G401 (cell line): ENCODE results near the gene ATP2B1. TPM values are rescaled to one million over a fixed set of nuclear protein-coding genes. Genes with fewer than 3 reads are reported as not detected.
"Not testable (repeated sequence)": the region's sequence is repeated elsewhere in the genome, so short reads cannot be mapped to it uniquely, and the experiment has no call there.

Experiments used
- DNase-seq: peaks from one replicate; pipeline ENCODE4 v3.0.0-alpha.2; 2015; ENCODE audit warnings: low spot score
- in situ Hi-C: cut with HindIII; loops from 2 replicates; pipeline ENCODE4 v1.10.0; 2016; ENCODE audit warnings: low sequenced_read_pairs, mixed read lengths
- total RNA-seq: library from RNA; depleted of rRNA; stranded (reverse); fragments of >200 nt; shearing (Covaris generic); gene quantifications from 2 replicates; pipeline ENCODE4 v1.2.3, GENCODE V29; 2014

The ATP2B1 gene
- total RNA-seq, 1 experiment from 2014 or later = 12.7 TPM

DNA sequence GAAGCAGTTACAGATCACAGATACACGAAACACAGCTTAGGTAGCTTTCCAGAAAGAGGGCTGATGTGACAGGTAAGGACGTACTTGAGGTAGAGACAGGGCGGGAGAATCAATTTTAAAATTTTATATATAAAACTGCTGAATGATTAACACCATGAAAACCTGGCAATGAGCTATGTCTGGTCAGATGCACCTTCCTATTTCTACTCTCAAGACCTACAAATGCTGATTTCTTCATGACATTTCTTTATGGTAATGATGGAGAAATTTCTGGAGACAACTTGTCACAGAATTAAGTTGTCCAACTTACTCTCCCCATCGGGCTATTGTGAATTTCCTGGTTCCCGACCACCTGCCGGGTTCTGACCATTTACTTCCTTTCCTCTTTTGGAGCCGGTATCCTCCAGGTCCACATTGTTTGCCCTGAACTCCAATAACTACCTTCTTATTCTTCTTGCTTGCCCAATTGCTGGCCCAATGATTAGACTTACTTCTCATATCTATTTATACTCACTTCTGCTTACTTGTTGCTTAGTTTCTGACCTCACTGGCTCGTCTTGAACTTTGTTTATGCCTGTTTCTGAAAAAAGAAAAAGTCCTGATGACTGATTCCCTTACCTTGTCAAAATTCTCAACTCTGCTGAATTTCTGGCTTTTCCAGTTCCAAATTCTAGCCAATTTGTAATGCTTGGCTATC lies 12.8 kb upstream of the ATP2B1 start:
- in situ Hi-C loops = no loop called here
- no peak for DNase-seq

DNA sequence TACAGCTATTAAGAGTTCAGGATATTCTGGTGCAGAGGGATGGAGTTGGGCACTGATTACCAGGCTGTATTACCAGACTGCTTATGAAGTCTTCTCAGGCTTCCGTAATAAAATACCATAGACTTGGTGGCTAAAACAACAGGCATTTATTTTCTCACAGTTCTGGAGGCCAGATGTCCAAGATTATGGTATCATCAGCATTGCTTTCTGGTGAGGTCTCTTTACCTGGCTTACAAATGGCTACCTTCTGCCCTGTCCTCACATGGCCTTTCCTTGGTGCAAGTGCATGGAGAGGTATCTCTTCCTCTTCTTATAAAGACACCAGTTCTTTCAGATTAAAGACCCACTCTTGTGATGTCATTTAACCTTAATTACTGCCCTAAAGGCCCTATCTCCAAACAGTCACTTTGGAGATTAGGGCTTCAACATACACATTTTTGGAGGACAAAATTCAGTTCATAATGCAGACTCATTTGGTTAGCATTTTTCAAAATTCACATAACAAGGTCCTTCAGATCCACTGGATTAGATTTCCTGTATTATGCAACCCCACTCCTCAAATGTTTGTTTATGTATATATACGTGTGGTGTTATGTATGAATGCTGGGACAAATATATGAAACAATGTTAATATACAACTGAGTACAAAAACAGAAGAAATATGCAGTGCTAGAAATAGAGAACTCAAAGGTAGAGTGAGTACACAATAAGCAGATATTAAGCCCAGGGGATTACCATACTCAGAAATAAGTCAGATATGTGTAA lies 9.3 kb upstream of the ATP2B1 start:
- no peak for DNase-seq
- in situ Hi-C loops = no loop called here

DNA sequence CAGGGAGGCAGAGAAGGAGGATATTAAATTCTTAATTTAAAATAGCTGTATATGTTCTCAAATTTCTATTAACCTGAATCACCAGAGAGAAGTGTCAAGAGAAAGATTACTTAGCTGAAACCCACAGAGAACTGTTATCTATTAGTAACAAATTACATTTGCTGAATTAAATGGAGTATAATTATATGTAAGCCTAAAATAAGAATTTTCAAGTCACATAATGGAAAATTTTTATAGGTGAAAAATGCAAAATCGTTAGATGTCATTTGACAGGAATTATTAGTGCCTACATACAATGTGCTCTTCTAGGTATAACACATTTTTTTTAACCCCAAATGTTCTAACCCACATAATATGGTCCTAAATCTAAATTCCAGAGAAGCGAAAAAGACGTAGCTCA lies 4.1 kb upstream of the ATP2B1 start:
- in situ Hi-C loops = no loop called here
- no peak for DNase-seq

DNA sequence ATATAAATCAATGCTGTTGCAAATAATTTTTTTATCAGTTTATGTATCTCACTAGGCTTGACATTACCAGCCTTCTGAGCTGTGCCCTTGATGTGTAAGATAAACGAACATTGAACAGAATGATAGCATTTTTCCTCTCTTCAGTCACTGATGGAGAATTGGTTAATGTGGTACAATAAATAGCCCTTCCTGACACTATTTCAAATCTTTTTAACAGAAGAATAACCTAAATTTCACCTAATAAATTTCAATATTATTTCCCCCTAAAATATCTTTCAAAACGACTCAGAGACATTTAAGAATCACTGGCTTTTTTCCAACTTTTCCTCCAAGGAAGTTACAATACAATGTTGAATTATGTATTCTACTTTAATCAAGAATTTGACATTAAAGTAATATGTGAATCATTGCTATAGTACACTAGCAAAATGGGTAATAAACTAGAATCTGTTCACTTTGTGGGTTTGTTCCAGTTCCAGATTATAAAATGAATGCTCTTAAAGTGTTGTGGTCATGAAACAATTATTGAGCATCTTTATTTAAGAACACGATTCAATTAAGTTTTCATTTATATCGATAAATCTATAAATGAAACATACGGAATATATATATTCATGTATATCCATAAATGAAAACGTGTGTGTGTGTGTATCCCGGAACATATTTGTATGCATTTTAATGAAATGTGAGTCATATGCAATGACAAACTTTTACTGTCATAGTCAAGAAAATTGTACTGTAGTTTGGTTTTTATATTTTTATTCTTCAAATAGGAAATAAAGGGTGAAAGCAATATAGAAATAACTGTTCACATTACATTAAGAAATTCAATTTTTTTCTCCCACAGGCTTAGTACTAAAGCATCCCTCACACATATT lies 2.5 kb upstream of the ATP2B1 start:
- in situ Hi-C loops = no loop called here
- DNase-seq = no peak

DNA sequence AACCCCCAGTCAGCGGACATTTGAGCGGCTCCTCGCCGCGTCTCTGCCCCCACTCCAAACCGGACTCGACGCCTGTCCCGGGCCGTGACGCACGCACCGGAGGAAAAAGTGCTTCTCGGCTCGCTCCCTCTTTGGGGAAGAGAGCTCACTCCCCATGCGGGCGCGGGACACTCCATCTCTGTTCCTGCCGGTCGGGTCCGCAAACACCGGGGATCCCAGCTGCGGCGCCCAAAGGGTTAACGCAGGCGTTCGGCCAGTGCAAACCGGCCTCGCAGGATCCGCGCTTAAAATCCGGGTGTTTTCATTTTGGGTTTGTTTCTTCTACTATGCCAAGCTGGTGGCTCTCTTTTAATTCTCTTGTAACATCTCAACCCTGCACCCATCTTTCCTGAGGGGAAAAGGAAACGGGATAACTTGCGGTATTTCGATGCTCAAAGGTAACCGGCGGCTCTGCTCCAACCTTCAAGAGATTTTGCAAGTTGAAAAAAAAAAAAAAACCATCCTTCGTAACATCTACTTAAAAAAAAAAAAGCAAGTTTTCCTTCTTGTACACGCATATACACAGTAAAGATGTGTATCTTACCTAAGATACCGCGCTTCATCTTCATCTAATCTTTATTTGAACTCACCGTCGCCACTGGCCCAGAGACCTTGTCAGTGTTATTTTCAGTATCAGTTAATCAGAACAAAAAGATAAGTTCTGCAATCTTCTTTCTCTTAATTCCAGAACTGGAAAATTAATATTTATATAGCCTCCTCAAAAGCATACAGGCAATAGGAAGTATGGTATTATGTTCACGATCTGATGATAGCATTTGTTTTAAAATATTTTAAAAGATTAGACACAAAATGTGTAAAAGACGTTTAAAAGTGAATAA lies 1.6 kb upstream of the ATP2B1 start:
- in situ Hi-C loops = no loop called here
- peak; percentile 64 for DNase-seq

DNA sequence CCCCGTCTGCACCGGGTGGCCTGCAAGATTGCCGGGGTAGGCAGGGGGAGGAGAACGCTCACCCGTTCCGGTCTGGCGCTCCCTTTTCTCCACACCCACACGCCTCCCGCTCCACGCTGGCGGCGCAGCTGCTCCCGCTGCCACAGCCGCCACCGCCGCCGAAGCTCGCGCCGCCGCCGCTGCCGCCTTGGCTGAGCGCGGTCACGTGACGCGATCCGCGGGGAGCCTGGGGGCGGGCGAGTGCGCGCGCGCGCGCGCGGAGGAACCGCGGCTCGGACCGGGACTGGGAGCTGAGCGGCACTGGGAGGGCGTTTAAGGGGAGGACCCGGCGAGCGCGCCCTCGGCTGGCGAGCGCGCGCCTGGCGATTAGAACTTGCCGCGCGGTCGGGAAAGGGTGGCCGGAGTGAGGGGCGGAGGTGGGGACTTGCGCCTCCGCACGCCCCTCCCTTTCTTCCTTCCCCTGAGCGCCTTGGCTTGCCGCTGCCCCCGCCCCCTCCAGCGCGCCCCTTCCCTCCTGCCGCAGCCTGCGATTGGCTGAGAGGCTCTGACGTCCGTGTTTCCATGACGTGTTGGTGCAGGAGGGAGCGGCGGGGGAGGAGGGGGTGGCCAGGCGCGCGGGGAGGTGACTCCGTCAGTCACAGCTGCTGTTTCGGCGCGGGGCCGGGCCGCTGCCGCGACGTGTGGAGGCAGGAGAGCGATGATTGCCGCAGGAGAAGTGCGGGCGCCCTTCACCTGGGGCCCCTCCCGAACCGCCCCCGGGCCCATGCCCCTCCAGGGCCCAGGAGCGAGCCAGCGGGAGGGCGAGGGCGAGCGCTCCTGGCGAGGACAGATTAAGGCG lies 738 bp upstream of the ATP2B1 start:
- peak; percentile 98 for DNase-seq
- in situ Hi-C loops = no loop called here

DNA sequence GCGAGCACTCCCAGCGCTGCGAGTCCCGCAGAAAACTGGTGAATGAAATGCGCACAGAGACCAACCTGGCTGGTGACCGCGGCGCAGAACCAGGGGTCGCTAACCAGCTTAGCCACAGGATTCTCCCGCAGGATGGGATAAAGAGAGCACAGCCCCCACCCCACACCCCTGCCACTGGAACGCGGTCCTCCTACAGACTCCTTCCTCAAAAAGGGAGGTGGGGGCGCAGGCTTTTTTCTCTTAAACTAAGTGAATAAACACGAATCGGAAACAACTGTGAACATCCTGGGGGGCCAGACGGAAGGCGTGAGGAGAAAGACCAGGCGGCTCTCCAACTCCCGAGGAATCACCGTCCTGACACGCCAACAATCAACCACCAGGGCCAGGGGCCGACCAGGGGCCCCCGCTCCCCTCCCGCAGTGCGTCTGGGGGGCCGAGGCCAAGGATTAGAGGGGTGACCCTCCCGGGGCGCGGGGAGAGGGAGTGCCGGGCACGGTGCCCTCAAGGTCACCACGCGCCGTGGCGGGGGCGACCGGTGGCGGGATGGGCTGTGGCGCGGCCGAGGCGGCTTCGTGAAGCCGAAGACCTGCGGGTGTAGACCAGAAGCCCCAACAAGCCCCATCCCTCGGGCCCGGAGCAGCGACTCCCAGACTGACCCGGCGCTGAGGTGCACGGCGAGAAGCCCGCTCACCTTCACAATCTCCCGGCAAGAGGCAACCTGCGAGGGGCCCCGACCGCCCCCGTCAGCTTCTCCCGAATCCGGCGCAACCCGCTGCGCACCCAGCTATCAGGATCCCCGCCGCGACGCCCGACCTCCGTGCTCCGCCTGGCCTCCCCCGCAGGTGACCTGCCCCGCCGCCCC lies 704 bp downstream of the ATP2B1 start:
- DNase-seq = no peak
- in situ Hi-C loops = no loop called here

DNA sequence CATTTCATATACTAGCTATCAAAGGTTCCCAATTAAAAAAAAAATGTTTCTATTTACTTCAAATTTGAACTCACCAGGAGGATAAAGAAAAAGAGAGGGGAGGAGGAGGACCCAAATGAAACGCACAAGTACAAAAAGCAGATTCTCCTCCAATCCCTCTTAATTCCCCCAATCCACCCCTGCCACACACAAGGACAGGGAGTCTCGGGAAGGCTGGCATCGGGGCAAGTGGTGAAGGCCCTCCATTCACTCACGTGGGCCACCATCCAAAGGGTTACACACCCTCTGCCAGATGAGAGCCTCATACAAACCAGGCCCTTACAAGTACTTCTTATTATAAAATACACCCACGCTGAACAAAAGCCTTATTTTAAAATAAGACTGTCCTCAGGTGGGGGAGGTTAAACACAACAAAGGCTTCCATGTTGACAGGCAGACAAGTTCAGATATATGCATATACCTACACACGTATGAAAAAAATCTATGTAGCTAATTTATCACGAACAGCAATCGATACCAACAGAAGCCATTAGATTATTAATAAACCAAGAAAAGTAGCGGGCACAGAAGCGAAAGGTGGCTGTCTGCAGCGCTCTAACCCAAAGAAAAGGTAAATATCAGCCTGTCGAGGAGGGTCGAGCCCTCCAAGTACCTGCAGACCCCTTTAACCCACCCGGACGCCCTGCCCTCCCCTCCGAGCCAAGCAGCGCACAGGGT lies 1.5 kb downstream of the ATP2B1 start:
- peak; percentile 64 for DNase-seq
- in situ Hi-C loops = no loop called here

DNA sequence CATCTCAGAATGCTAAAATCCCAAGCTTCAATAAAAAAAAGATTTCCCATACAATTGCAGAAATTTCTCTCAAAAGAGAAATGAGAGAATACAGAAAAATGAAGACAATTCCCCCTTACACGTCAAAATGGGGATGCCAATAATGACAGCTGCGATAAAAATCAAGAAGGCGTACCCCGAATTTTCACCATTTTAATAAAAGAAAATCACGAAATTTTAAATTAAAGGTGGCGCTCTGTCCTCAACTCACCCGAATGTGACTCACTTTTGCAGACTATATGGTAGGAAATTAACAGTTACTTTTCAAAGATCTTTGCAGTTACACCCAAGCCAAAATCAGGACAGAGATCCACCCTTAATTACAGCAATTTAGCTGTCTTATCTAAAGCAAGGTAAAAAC lies 2.1 kb downstream of the ATP2B1 start:
- in situ Hi-C loops = no loop called here
- no peak for DNase-seq

DNA sequence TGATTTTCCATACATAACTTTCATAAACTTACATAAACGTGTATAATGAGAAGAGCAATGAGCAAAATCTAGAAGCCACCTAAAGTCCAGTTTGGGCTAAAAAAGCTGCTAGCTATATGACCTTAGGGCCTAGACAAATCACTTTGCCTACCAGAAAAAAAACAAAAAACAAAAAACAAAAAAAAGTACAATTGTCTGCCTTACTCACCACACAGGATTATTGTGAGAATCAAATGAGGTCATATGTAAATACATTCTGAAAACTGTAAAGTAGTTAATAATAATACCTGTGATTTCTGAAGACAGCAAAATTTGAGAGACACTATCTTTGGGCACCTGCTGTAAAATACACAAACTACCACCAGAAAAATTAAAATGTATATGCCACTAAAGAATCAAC lies 4.2 kb downstream of the ATP2B1 start:
- in situ Hi-C loops = no loop called here
- no peak for DNase-seq

DNA sequence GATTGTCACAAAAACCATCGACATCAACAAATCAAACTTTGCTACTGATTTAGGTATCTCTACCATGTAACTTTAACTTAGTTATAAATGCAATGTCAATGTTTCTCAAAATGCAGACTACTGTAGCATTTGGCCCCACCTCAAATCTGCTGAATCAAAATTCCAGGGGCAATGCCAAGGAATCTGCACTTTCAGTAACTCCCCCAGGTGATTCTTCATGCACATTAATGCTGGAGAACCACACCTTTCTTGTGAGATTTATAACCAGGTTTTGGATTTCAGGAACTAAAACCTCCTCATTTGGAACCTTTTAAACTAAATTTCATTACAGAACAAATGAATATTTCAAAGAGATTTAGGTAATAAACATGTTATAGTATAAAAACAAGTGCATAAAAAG lies 4.9 kb downstream of the ATP2B1 start:
- in situ Hi-C loops = no loop called here
- DNase-seq = no peak

DNA sequence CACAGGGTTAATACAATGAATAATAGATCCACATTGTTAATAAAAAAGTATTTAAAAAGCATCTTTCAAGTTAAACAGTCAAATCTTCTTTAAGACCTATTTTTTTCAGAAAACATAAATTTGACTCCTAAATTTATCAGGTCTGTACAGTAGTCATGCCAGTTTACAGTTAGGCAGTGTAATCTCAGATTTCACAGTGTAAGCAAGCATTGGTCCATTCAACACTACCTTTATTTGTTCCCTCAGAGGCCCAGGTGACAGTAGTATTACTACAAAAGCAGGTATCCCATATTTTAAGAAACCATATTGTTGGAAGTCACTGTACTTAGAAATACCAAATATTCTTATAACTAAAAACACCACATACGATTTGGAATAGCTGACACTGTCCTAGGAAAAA lies 6.1 kb downstream of the ATP2B1 start:
- DNase-seq = no peak
- in situ Hi-C loops = no loop called here

DNA sequence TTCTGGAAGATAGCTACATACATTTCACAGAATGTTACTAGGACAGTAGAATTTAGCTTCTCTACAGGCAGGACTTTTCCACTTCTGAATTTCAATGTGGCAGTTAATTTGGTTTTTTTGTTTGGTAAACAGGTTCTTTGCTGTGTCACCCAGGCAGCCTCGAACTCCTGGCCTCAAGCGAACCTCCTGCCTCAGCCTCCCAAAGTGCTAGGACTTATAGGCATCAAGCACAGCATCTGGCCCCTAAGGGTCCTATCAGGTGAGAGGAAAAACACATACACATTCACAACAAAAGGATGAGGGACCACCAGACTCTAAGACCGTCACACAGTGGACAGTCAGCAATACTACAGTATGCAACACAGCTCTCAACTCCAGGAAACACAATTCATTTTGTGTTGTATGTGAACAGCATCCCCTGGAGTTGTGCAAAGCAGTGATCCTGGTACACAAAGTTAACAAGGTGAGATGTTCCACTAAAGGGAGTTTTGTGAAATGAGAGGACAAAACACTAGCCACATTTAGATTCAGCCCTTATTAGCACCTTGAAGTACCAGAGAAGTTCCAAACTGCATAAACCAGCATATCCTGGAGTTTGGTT lies 6.9 kb downstream of the ATP2B1 start:
- in situ Hi-C loops = no loop called here
- no peak for DNase-seq

DNA sequence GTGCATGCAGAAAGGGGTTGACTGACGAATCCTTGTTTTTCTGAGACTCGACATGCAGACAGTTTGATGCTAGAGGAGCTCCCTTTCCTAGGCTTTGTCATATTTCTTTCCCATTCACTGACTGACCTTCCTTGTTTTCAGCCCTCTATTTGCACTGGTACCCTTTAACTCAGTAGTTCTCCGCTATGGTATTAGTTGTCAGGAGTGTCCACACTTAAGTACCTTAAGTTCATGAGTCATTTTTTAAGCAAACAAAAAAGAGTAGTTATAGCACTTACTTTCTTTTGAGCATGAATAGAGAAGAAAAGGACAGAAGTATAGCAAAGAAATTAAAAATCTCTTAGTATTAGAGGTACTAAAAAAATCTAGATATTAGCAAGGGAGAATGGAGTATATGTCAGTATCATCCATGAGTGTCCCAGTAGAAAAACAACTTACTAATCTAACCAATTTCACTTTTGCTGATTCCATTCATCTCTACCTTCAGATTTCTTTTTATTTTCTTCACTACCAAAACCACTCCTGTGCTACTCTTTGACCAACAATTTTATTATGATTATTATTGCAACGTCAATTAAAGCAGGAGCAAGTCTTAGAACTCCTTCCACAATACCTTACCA lies 8.3 kb downstream of the ATP2B1 start:
- no peak for DNase-seq
- in situ Hi-C loops = no loop called here

DNA sequence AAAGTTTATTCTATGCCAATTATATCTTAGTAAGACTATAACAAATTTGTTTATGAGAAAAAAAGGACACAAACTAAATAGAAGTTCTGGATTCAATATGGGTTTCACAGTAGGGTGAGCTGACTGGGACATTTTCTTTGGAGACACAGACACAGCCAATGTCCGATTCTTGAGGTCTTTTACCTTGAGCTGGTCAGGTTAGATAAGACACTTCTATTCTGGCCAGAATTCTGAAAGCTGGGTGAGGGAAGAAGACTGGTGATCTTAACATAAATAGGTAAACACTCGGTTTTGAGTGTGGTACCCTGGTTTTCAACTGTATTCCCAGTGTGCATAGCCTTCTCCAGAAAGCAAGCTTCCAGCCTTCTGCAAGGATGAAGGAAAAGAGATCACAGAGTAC lies 10.0 kb downstream of the ATP2B1 start:
- DNase-seq = peak; percentile 10
- in situ Hi-C loops = no loop called here

DNA sequence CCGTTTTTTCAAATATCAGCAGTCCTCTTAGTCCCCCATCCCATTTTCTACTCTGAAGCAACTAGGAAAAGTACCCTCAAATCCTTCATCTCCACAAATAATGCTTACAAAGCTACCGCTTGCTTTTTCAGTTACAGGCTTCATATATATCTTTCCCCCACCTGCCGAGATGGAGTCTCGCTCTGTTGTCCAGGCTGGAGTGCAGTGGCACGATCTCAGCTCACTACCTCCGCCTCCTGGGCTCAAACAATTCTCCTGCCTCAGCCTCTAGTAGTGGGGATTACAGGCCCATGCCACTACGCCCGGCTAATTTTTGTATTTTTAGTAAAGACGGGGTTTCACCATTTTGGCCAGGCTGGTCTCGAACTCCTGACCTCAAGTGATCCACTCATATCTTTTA lies 10.9 kb downstream of the ATP2B1 start:
- peak; percentile 1 for DNase-seq
- in situ Hi-C loops = not testable (repeated sequence)
